COR-L47 (cell line): ENCODE measurements around the gene TMEM236.

Experiments
- DNase-seq: peaks from one replicate; lab custom pipeline; 2025; lab: John Stamatoyannopoulos, UW

TMEM236 gene

GRCh38 chr10:17788646-17789045 is 36.6 kb downstream of the TMEM236 start:
- no peak for DNase-seq

GRCh38 chr10:17789396-17789795 is 37.4 kb downstream of the TMEM236 start:
- no peak for DNase-seq

- no peak for DNase-seq
Measured at GRCh38 chr10:17790651-17791050, 38.6 kb downstream of the TMEM236 start.

GRCh38 chr10:17792991-17793390 is 41.0 kb downstream of the TMEM236 start:
- no peak for DNase-seq

GRCh38 chr10:17793823-17794644 is 42.0 kb downstream of the TMEM236 start:
- DNase-seq = no peak

- DNase-seq = no peak
Measured at GRCh38 chr10:17795083-17795482, 43.1 kb downstream of the TMEM236 start.

GRCh38 chr10:17795813-17796594 is 44.0 kb downstream of the TMEM236 start:
- no peak for DNase-seq

- no peak for DNase-seq
Measured at GRCh38 chr10:17801507-17801906, 49.5 kb downstream of the TMEM236 start.

- DNase-seq = no peak
Measured at GRCh38 chr10:17802350-17802749, 50.3 kb downstream of the TMEM236 start.

GRCh38 chr10:17802976-17803375 is 51.0 kb downstream of the TMEM236 start:
- no peak for DNase-seq

GRCh38 chr10:17805330-17805729 is 53.3 kb downstream of the TMEM236 start:
- no peak for DNase-seq

GRCh38 chr10:17805921-17806577 is 54.0 kb downstream of the TMEM236 start:
- no peak for DNase-seq

GRCh38 chr10:17808971-17809841 is 57.2 kb downstream of the TMEM236 start, which contains the start of gene MRC1:
TSS of gene MRC1 (plus strand) at chr10:17809348. CDS start at chr10:17809466, 118 bp downstream.
- no peak for DNase-seq

- no peak for DNase-seq
Measured at GRCh38 chr10:17811146-17811865, 59.3 kb downstream of the TMEM236 start.

- DNase-seq = no peak
Measured at GRCh38 chr10:17814973-17815372, 63.0 kb downstream of the TMEM236 start.

GRCh38 chr10:17816199-17816598 is 64.2 kb downstream of the TMEM236 start:
- DNase-seq = no peak

GRCh38 chr10:17817316-17817715 is 65.3 kb downstream of the TMEM236 start:
- DNase-seq = no peak

GRCh38 chr10:17817790-17818189 is 65.8 kb downstream of the TMEM236 start:
- DNase-seq = no peak

- no peak for DNase-seq
Measured at GRCh38 chr10:17819836-17820235, 67.8 kb downstream of the TMEM236 start.

- no peak for DNase-seq
Measured at GRCh38 chr10:17820943-17821342, 68.9 kb downstream of the TMEM236 start.

GRCh38 chr10:17821893-17822292 is 69.9 kb downstream of the TMEM236 start:
- no peak for DNase-seq
